SU-DHL-6 (cell line): ENCODE results near the gene PLXDC2.

ENCODE experiments used
- CTCF ChIP-seq: fragments of 200-600 bp; sonication (generic); IDR thresholded peaks from one replicate; pipeline ENCODE4 v1.5.1; 2017; ENCODE audit warnings: antibody characterized with exemption, mild to moderate bottlenecking, low read length, moderate library complexity; ENCODE audit not compliant: insufficient read depth, poor library complexity, severe bottlenecking
- EZH2phosphoT487 ChIP-seq: fragments of 200-600 bp; sonication (generic), shearing (Covaris generic); conservative IDR thresholded peaks from 2 replicates; pipeline ENCODE4 v1.6.1; 2018; ENCODE audit warnings: mild to moderate bottlenecking, antibody characterized with exemption, low read length, moderate library complexity, mixed read lengths

- TF ChIP-seq CTCF = no peak
- TF ChIP-seq EZH2phosphoT487 = no peak
Observed at GRCh38 chr10:20228729-20229128, 412.5 kb downstream of the PLXDC2 start.
